Caco-2 (cell line): ENCODE results near the gene NCOA6. TPM values are rescaled to one million over a fixed set of nuclear protein-coding genes. Genes with fewer than 3 reads are reported as not detected.
"Not testable (repeated sequence)": the region's sequence is repeated elsewhere in the genome, so short reads cannot be mapped to it uniquely, and the experiment has no call there.

Experiments used
- BruUV-seq: library from RNA; stranded (reverse); fragments of 400-500 nt; replicated peaks from 2 replicates; lab custom pipeline; 2021; lab: Mats Ljungman, UMichigan
- CTCF ChIA-PET: fragments of 300-600 bp; sonication (Branson Sonifier 250); formaldehyde crosslinking; loops from one replicate; lab custom pipeline; 2022; ENCODE audit warnings: antibody characterized with exemption; lab: Charles Lee
- POLR2A ChIA-PET: fragments of 300-600 bp; sonication (Branson Sonifier 250); formaldehyde crosslinking; loops from one replicate; lab custom pipeline; 2022; ENCODE audit warnings: antibody characterized with exemption; lab: Charles Lee
- DNase-seq, 2 experiments: peaks; one replicate each; pipeline versions ENCODE4 v3.0.0 to v3.0.0-alpha.2; 2020 to 2022
- H3K27me3 ChIP-seq: replicated peaks from 2 replicates; pipeline ENCODE4 v1.6.0; 2011; ENCODE audit warnings: low read length; ENCODE audit not compliant: control insufficient read depth, insufficient read depth
- H3K36me3 ChIP-seq: 2 replicates; pipeline ENCODE4 v1.5.1; 2011; ENCODE audit warnings: low read length; ENCODE audit not compliant: control insufficient read depth, insufficient read depth
- H3K4me1 ChIP-seq: fragments of 250-450 bp; sonication (Bioruptor Pico); 2 replicates; pipeline ENCODE4 v1.5.1; 2020; ENCODE audit warnings: mild to moderate bottlenecking
- H3K4me3 ChIP-seq: 2 replicates; pipeline ENCODE4 v1.5.1; 2011; ENCODE audit warnings: low read depth, mild to moderate bottlenecking, control low read depth, low read length
- H3K9me3 ChIP-seq: fragments of 250-450 bp; sonication (Bioruptor Pico); 2 replicates; pipeline ENCODE4 v1.5.1; 2020; ENCODE audit warnings: mild to moderate bottlenecking, moderate library complexity
- H3K27ac Mint-ChIP-seq: one replicate; pipeline ENCODE4 v1.8.0; 2022; ENCODE audit warnings: mixed read lengths; ENCODE audit not compliant: unreplicated experiment
- H3K27me3 Mint-ChIP-seq: one replicate; pipeline ENCODE4 v1.8.0; 2022; ENCODE audit warnings: mixed read lengths; ENCODE audit not compliant: insufficient read depth, unreplicated experiment
- H3K36me3 Mint-ChIP-seq: one replicate; pipeline ENCODE4 v1.8.0; 2022; ENCODE audit warnings: mild to moderate bottlenecking, mixed read lengths; ENCODE audit not compliant: insufficient read depth, unreplicated experiment
- H3K4me1 Mint-ChIP-seq: one replicate; pipeline ENCODE4 v1.8.0; 2022; ENCODE audit warnings: low read depth, mixed read lengths; ENCODE audit not compliant: unreplicated experiment
- H3K4me3 Mint-ChIP-seq: one replicate; pipeline ENCODE4 v1.8.0; 2022; ENCODE audit warnings: mild to moderate bottlenecking, moderate library complexity, mixed read lengths; ENCODE audit not compliant: unreplicated experiment
- H3K9me3 Mint-ChIP-seq: one replicate; pipeline ENCODE4 v1.8.0; 2022; ENCODE audit warnings: mixed read lengths; ENCODE audit not compliant: unreplicated experiment
- intact Hi-C: fragments of 100-400 bp; cut with micrococcal nuclease; formaldehyde crosslinking; loops from one replicate; pipeline ENCODE4 v1.10.0; 2022; ENCODE audit not compliant: unreplicated experiment
- total RNA-seq: library from RNA; stranded (reverse); gene quantifications from 2 replicates; pipeline ENCODE4 v1.2.3, GENCODE V29; 2022
- TF ChIP-seq, protein P1 (sequence below), 2 experiments: fragments of 200-600 bp in 1 of 2; IDR thresholded peaks; 1 replicate in 1 of 2; 2 replicates in 1 of 2; pipeline versions ENCODE4 v1.5.1 to v1.8.0; 2011 to 2022; ENCODE audit warnings: antibody characterized with exemption in 1 of 2, control low read depth in 1 of 2, inconsistent platforms in 1 of 2, low read depth in 1 of 2, low read length in 1 of 2, mild to moderate bottlenecking in 1 of 2, moderate library complexity in 1 of 2; ENCODE audit not compliant: insufficient read depth in 1 of 2, severe bottlenecking in 1 of 2, unreplicated experiment in 1 of 2

NCOA6 gene
- total RNA-seq, 1 experiment from 2014 or later = 65.1 TPM

DNA sequence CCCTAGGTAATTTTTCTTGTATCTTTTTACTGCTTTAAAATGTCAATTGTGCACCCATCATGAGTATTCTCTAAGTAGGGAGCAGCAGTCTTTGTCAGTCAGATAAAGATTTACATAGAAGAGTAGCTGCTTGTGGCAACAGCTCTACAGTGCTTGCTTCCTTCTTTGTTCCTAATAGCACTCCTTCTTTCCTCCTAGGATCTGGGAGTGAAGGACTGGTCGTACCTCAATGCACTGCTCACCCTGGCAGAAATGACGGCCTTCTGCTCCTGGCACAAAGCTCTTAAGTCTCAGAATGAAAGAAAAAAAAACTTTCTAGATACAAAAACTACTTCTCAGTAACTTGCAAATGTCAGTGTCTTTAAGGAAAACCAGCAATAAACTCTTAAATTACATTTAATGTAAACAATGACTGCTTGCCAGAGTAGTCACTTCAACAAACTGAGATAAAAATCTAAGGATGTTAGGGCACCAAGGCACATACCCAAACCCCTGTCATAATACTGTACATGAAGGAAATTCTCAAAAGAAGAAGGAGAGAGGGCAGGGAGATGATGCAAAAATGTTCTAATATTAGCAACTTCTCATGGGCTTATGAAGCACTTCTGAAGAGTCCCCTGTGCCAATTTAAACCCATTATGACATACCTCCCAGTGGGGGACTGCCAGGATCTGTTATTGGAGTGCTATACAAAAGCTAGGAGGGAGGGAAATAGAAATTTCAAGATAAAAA is 34.0 kb downstream of the NCOA6 start:
- H3K27me3 ChIP-seq = no peaks in the 10 kb centered on the region
- Mint-ChIP-seq H3K4me3 (no peak overlapping the region), H3K36me3 (peaks cover 60% of the 10 kb centered on the region), H3K4me1 (peaks cover under 1% of the 10 kb centered on the region), H3K9me3 (no peaks in the 10 kb centered on the region), H3K27me3 (no peaks in the 10 kb centered on the region), H3K27ac (no peak overlapping the region)
- H3K4me1 ChIP-seq = no peaks in the 10 kb centered on the region
- H3K36me3 ChIP-seq = peaks cover 2% of the 10 kb centered on the region
- no peaks in the 10 kb centered on the region for H3K9me3 ChIP-seq
- H3K4me3 ChIP-seq = no peak overlapping the region
- DNase-seq = no peak
- intact Hi-C loops = no loop called here
- ChIA-PET POLR2A (no interaction called here), CTCF (interaction anchor here (0.6 to 1.5 kb wide), 2 partner anchors 22 to 26 kb away, joined by 3 to 5 read pairs; no protein-coding TSS in a partner anchor)
- BruUV-seq = no TSS peak
- TF ChIP-seq, protein P1, sequence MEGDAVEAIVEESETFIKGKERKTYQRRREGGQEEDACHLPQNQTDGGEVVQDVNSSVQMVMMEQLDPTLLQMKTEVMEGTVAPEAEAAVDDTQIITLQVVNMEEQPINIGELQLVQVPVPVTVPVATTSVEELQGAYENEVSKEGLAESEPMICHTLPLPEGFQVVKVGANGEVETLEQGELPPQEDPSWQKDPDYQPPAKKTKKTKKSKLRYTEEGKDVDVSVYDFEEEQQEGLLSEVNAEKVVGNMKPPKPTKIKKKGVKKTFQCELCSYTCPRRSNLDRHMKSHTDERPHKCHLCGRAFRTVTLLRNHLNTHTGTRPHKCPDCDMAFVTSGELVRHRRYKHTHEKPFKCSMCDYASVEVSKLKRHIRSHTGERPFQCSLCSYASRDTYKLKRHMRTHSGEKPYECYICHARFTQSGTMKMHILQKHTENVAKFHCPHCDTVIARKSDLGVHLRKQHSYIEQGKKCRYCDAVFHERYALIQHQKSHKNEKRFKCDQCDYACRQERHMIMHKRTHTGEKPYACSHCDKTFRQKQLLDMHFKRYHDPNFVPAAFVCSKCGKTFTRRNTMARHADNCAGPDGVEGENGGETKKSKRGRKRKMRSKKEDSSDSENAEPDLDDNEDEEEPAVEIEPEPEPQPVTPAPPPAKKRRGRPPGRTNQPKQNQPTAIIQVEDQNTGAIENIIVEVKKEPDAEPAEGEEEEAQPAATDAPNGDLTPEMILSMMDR (IDR thresholded peaks at IDR 0.05; ENCODE audit: insufficient read depth in 1 of 2, low read depth in 1 of 2, low read length in 1 of 2, severe bottlenecking in 1 of 2, unreplicated experiment in 1 of 2) = no peak

DNA sequence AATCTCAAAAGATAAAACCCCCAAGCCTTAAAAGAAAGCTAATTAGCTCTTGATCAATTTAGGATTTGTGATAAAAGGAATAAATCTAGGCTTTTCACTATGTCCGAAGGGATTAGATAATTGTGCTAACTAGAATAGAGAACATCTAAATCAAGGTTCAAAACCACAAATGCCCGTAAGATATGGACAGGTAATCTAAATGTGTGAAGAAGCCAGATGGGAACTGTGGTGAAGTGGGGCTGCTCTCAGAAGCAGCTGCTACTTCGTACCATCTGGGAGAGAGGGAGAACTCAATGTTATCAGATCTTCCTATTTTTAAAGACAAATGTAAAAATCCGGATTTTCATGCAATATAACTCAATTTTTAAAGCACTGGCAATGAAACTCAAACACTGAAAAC is 44.2 kb downstream of the NCOA6 start:
- H3K4me1 Mint-ChIP-seq = peaks cover 2% of the 10 kb centered on the region
- TF ChIP-seq, protein P1 (IDR thresholded peaks at IDR 0.05; ENCODE audit: insufficient read depth in 1 of 2, low read depth in 1 of 2, low read length in 1 of 2, severe bottlenecking in 1 of 2, unreplicated experiment in 1 of 2) = no peak
- CTCF ChIA-PET = interaction anchor here (0.6 to 1.3 kb wide), 2 partner anchors 11 to 12 kb away, joined by 3 to 4 read pairs; no protein-coding TSS in a partner anchor
- no peak overlapping the region for H3K4me3 ChIP-seq
- intact Hi-C loops = no loop called here
- H3K9me3 Mint-ChIP-seq = no peaks in the 10 kb centered on the region
- H3K27ac Mint-ChIP-seq = no peak overlapping the region
- no TSS peak for BruUV-seq
- POLR2A ChIA-PET = no interaction called here
- H3K27me3 ChIP-seq = no peaks in the 10 kb centered on the region
- peaks cover 57% of the 10 kb centered on the region for H3K36me3 Mint-ChIP-seq
- H3K4me3 Mint-ChIP-seq = no peak overlapping the region
- DNase-seq = no peak
- no peaks in the 10 kb centered on the region for H3K27me3 Mint-ChIP-seq
- H3K36me3 ChIP-seq = 0 out of 2 replicates have a peak, but pooled peaks cover 1% of the 10 kb centered on the region
- H3K4me1 ChIP-seq = no peaks in the 10 kb centered on the region
- H3K9me3 ChIP-seq = no peaks in the 10 kb centered on the region

DNA sequence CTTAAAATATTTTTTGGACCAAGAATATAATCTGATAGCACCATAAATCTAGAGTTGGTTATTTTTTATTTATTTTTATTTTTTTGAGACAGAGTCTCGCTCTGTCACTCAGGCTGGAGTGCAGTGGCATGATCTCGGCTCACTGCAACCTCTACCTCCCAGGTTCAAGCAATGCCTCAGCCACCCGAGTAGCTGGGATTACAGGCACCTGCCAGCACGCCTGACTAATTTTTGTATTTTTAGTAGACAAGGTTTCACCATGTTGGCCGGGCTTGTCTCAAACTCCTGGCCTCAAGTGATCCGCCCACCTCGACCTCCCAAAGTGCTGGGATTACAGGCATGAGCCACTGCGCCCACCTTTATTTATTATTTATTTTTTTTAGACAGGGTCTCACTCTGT is 45.2 kb downstream of the NCOA6 start:
- H3K9me3 ChIP-seq, intact Hi-C loops, H3K27ac Mint-ChIP-seq, H3K4me3 ChIP-seq, H3K4me1 ChIP-seq, CTCF ChIA-PET, H3K27me3 ChIP-seq, H3K4me3 Mint-ChIP-seq, H3K27me3 Mint-ChIP-seq, H3K36me3 ChIP-seq, POLR2A ChIA-PET, H3K4me1 Mint-ChIP-seq, H3K9me3 Mint-ChIP-seq, BruUV-seq, DNase-seq: not testable (repeated sequence)
- H3K36me3 Mint-ChIP-seq = peaks cover 58% of the 10 kb centered on the region
